GM12801 (cell line): ENCODE measurements around the gene ARID4B.

Experiments
- TF ChIP-seq, protein P1 (sequence below): IDR thresholded peaks from one replicate; pipeline ENCODE4 v1.5.1; 2011; ENCODE audit warnings: control low read depth; ENCODE audit not compliant: insufficient read length; ENCODE audit errors: extremely low read depth

ARID4B gene

DNA sequence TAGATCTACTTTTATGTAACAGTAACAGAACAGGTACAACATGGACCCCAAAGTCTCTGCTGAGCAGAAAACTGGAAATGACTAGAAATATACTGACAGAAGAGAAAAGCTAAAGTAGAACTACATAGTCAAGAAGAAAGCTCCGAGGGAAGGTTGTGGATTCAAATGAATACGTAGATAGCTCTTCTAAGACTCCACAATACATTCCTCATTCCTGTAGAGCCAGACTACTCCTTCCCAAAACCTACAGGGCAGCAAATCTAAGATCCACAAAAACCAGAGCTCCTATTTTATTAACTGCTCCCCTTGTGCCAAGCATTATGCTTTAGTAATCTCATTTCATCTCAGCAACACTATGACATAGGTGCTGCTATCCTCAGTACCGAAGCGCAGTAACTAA is 35.2 kb downstream of the ARID4B start:
- TF ChIP-seq, protein P1, sequence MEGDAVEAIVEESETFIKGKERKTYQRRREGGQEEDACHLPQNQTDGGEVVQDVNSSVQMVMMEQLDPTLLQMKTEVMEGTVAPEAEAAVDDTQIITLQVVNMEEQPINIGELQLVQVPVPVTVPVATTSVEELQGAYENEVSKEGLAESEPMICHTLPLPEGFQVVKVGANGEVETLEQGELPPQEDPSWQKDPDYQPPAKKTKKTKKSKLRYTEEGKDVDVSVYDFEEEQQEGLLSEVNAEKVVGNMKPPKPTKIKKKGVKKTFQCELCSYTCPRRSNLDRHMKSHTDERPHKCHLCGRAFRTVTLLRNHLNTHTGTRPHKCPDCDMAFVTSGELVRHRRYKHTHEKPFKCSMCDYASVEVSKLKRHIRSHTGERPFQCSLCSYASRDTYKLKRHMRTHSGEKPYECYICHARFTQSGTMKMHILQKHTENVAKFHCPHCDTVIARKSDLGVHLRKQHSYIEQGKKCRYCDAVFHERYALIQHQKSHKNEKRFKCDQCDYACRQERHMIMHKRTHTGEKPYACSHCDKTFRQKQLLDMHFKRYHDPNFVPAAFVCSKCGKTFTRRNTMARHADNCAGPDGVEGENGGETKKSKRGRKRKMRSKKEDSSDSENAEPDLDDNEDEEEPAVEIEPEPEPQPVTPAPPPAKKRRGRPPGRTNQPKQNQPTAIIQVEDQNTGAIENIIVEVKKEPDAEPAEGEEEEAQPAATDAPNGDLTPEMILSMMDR: no peak

DNA sequence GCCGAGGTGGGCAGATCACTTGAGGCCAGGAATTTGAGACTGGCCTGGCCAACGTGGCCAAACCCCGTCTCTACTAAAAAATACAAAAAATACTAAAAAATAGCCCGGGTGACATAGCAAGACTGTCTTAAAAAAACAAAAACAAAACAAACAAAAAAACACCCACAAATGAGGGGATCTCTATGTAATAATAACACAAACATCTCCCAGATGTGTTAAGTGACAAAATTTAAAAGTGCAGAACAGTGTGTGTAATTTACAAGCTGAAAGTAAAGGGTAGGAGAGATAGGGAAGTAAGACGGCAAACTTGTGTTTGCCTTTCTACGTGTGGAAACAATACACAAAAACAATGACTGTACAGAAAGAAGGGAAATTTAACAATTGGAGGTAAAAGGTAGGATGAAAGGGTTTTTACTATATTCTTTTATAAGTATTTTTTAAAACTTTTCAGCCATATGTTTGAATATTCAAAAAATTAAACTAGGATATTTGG is 36.3 kb downstream of the ARID4B start:
- TF ChIP-seq, protein P1: no peak

DNA sequence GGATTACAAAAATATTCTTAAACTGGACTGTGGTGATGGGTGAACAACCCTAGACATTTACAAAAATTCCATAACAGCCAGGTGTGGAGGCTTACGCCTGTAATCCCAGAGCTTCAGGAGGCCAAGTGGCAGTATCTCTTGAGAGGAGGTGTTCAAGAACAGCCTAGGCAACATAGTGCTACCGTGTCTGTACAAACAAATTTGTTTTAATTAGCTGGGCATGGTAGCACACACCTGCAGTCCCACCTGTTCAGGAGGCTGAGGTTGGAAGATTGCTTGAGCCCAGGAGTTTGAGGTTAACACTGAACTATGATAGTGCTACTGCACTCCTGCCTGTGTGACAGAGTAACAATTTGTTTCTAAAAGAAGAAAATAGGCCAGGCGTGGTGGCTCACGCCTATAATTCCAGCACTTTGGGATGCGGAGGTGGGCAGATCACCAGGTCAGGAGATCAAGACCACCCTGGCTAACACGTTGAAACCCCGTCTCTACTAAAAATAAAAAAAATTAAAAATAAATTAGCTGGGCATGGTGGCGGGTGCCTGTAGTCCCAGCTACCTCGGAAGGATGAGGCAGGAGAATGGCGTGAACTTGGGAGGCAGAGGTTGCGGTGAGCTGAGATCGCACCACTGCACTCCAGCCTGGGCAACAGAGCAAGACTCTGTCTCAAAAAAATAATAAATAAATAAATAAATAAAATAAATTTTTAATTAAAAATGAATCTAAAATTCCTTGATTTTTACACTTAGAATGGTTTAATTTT is 37.1 kb downstream of the ARID4B start:
- TF ChIP-seq, protein P1: no peak

DNA sequence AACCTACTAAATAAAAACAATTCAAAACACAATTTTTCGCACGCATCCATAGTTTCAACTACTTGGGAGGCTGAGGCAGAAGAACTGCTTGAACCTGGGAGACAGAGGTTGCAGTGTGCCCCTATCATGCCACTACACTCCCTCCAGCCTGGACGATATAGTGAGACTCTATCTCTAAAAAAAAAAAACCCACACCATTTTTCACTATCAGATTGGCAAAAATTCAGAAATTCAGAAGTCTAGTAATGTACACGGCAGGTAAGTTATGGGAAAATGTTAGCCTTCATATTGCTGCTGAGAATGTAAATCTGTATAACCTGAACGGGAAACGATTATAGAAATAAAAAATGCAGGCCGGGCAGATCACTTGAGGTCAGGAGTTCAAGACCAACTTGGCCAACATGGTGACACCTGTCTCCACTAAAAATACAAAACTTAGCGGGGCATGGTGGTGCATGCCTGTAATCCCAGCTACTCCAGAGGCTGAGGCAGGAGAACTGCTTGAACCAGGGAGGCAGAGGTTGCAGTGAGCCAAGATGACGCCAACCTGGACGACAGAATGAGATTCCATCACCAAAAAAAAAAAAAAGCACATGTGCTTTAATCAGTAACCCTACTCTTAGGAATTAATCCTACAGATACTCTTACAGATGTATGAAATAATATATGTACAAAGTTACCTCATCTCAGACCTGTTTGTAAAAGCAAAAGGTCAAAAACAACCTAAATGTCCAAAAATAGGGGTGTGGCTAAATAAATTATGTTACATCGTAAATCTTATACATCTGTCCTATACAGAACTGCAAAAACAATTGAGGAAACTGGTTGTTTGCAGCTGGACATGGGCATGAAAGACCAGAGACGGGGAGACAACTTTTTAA is 37.9 kb downstream of the ARID4B start:
- TF ChIP-seq, protein P1: no peak

DNA sequence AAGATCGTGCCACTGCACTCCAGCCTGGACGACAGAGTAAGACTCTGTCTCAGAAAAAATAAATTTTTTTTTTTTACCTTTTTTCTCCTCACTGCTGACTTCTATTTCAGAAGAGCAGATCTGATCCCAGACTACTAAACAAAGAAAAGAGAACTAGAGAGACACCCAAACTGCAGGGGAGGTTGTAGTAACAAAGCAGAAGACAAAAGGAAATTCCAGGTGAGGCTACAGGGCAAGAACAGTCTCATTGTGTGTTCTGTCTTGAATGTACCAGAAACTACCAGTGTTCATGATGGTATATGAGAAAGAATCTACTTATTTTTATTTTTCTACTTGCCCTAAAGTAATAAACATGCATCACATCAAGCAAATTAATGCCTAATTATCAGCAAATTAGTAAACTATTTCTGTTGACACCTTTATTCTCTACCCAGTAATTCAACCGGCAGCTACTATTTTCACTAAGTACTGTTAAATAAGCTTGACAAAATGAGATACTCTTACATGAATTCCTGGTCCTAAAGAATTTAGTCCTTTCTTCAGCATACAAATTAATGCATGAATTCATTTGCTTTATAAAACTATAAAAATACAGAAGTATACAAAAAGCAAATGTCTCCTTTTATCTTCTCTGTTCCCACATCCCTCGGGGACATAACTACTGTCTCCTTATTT is 40.6 kb downstream of the ARID4B start:
- TF ChIP-seq, protein P1: no peak

DNA sequence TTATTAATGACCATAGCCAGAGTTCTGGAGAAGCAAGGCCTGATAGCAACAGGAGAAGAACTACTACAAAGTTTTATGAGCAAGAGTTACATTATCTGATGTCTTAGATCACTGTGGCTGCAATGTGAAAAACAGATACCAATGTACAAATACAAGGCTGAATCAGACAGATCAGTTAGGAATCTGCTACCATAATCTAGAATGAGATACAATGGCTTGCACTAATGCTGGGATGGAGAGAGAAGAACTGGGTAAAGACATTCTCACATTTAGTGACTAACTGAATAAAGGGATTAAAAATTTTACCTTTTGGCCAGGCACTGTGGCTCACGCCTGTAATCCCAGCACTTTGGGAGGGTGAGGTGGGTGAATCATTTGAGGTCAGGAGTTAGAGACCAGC is 41.3 kb downstream of the ARID4B start:
- TF ChIP-seq, protein P1: no peak

DNA sequence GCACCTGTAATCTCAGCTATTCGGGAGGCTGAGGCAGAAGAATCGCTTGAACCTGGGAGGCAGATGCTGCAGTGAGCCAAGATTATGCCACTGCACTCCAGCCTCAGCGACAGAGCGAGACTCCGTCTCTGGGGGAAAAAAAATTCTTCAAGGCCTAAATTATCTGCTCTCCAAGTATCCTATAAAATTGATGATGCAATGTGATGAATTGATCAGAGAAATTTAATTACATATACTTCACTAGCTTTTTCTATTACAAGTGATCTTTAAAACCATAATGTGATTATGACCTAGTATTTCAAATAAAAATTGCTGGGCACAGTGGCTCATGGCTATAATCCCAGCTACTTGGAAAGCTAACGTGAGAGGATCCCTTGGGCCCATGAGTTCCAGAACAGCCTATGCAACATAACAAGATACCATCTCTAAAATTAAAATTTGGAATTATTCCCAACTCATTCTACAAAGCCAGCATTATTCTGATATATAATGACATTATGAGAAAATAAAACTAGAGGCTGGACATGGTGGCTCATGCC is 43.7 kb downstream of the ARID4B start:
- TF ChIP-seq, protein P1: no peak
